HG03060 (cell line): ENCODE results near the gene FCRLB.
"Not testable (repeated sequence)": the region's sequence is repeated elsewhere in the genome, so short reads cannot be mapped to it uniquely, and the experiment has no call there.

ENCODE experiments used
- ATAC-seq: cut with Tn5 transposase; IDR thresholded peaks from one replicate; pipeline ENCODE4 v1.9.1; 2021; ENCODE audit warnings: low read depth, moderate number of reproducible peaks; ENCODE audit not compliant: unreplicated experiment

Gene FCRLB

DNA sequence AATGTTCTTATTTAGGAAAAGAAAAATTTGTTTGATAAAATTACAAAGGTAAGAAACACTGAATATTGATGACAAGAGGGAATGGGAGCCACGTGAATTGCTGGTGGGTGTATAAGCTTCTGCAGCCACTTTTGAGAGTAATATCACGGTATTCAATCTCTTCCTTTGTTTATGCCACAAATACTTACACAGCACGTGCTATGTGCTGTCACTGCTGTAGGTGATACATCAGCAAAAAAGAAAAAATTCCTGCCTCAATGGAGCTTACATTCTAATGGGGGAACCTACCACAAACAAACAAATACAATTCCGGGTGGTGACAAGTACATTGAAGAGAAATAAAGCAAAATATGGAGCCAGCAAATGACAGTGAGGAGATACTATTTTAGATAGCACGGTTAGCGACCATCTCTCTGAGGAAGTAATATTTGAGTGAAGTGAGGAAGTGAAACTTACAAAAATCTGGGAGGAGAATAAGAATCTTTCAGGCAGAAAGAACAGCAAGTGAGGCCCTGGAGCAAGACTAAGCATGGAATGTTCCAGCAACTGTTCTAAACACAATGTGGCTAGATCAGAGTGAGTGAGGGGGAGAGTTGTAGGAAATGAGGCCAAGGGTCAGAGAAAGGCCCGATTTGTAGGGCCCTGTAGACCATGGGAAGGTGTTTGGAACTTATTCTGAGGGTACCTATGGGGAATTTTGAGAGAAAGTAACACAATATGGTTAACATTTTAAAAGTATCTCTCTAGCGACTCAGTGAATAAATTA is 2.6 kb upstream of the FCRLB start:
- ATAC-seq: peak; percentile 38

DNA sequence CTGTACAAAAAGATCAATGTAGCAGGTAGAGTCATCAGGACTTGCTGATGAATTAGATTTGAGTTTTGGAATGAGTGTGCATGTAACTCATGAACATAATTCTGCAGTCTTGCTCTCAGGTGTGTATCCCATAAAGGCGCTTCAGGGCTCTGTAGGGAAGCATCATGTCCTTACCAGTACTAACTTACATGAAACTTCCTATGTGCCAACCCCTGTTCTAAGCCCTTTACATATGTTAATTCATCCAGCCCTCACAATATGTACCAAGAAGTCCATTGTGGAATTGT is 2.1 kb upstream of the FCRLB start:
- peak; percentile 22 for ATAC-seq

DNA sequence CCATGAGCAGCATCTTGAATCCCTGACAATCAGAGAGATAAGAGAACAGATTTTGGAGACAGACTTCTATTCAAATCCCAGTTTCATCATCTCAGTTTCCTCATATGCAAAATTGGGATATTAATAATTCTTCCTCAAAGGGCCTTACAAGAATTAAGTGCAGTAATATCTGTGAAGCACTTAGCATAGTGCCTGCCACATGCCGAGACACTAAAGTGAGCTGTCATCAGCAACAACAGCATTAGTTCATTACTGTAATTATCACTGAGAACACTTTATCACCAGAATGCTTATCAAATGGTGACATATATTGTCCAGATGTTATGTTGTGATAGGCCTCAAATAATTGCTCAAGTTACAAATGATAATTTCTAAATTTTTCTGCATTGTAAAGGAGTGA is 922 bp upstream of the FCRLB start:
- no peak for ATAC-seq

DNA sequence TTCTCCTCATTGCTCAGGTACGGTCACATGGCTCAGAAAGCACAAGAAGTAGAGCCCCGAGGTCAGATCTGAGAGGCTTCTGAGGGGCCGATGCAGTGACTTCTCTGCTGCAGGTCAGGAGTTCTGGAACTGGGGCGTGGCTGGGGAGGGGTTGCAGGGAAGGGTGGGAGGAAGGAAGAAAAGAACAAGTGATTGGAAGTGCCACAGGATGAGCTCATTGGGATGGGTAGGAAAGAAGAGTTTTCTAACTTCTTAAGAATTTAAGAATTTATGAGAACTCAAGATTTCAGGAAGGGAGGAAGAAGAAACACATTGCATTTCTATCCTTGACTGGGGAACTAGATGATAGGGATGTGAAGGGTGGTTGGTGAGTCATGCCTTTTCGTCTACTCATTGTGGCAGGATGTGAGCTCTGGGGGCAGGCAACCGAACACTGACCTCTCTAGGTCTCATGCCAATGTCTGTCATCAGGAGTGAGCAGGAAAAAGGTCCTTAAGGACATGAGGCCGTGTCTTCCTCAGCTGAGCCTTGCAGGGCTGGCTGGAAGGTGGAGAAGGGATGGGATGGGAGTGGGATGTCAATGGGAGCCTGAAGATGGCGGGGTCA is 497 bp downstream of the FCRLB start:
- no peak for ATAC-seq

DNA sequence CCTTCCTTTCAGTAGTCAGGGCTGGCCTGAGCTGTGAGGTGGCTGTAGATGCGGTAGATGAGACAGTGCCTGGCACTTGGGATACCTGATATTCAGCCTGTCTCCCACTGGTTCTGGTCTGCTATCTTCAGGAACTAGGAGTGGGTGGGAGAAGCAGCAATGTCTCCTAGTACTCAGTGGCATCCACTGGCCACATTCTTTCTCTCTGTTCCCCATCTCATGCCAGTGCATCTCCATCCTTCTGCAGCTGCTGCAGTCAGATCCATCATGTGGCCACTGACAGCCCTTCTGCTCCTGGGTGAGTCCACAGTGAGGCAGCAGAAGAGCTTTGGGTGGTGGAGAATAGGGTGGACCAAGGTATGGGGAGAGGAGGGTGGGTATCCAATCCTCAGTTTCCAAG is 1.1 kb downstream of the FCRLB start:
- ATAC-seq: no peak

DNA sequence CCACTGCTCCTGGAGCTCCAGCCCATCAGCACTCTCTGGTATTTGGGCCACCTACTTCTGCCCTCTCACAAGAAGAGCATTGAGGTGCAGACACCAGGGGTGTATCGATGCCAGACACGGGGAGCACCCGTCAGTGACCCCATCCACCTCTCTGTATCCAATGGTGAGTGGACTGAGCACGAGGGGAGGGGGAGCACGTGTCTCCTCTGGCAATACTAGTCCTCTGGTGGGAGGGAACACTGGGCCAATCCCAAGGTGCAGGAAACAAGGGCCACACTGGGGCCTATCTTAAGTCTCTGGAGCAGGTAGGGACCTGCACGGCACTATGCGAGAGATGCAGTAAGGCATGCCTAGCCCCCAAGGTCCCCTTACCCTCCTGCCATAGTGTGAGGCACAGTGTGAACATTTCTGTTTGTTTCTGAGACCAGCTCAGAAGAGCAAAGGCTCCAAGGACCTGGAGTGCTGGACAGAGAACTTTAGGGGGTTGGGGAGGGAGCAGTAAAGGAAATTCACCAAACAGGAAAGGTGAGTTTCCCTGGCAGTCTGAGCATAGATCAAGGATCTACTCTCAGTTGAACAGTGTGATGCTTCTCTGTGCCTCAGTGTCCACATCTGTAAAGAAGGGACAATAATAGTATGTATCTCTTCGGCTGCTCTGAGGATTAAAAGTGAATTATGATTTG is 2.3 kb downstream of the FCRLB start:
- no peak for ATAC-seq

DNA sequence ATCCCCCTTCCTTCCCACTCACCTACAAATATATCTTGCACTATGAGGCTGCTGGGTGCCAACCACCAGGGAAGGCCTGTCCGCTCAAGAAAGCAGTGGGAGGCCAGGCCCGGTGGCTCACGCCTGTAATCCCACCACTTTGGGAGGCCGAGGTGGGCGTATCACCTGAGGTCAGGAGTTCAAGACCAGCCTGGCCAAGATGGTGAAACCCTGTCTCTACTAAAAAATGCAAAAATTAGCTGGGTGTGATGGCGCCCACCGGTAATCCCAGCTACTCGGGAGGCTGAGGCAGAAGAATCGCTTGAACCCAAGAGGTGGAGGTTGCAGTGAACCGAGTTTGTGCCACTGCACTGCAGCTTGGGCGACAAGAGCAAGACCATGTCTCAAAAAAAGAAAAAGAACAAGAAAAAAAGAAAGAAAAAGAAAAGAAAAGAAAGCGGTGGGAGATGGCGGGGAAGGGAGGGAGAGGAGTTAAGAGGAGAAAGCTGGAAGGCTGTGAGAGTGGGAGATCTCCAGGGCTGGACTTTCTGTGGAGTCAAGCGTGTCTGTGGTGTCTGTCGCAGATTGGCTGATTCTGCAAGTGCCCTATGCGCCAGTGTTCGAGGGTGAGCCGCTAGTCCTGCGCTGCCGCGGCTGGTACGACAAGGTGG is 4.0 kb downstream of the FCRLB start:
- ATAC-seq: not testable (repeated sequence)

DNA sequence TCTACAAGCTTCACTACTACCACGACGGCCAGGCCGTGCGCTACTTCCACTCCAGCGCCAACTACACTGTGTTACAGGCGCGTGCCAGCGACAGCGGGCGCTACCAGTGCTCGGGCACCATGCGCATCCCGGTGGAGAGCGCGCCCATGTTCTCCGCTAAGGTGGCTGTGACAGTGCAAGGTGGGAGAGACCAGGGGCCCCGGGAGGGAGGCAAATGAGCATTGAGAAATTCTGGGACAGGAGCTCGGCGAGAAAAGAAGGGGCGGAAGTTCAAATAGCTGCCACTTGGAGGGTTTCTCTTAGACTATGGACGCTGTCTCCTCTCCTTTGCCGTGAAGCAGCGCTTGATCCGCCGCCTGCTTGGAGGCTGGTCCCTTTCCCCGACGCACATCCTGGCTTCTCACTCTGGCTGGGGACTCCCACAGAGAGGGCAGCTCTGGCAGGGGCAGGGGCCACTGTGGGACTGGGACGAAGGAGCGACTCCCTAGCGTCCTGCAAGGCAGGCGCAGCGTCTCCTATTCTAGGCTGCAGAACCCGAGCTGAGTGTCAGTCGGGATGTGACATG is 4.6 kb downstream of the FCRLB start:
- no peak for ATAC-seq

DNA sequence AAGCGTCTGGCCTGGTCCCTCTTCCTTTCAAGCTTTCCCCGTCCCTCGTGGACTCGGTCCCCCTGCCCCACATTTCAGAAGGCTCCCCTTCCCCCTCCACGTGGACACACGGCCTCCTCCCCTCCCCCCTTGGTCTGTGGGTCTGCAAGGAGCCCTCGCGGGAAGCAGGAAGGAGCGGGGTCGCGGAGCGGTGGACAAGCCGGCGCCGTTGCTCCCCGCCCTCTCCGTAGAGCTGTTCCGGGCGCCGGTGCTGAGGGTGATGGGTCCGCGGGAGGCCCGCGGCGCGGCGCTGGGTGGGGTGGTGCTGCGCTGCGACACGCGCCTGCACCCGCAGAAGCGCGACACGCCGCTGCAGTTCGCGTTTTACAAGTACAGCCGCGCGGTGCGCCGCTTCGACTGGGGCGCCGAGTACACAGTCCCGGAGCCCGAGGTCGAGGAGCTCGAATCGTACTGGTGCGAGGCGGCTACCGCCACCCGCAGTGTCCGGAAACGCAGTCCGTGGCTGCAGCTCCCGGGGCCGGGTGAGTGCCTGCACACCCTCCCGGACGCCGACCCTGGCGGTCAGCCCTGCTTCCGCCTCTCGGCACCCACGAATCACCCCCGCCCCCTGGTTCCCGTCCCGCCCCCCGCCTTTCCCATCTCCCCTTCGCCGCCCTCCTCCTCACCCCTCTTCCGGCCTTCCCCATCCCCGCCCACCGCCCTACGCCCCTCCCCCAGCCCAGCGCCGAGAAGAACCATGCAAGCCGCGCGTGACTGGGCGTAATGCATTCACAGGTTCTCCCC is 5.3 kb downstream of the FCRLB start:
- ATAC-seq: peak; percentile 34

DNA sequence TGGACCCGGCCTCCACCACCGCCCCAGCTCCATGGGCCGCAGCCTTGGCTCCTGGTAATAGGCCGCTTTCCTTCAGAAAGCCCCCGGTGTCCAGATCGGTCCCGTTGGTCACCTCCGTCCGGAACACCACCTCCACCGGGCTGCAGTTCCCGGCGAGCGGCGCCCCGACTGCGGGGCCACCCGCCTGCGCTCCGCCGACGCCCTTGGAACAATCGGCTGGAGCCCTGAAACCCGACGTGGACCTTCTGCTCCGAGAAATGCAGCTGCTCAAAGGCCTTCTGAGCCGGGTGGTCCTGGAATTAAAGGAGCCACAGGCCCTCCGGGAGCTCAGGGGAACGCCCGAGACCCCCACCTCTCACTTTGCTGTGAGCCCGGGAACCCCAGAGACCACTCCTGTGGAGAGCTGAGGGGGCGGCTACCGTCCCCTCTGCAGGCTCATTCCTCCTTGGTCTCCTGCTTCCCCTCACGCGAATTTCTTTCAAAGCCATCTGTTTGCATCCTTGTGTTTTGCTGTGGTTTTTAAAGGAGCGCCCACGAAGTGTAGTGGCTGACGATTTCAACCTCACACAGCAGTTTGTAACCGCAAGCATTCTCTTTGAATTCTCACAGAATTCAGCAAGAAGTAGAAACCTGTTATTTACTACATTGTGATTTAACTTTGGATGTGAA is 6.0 kb downstream of the FCRLB start:
- ATAC-seq: peak; percentile 11

DNA sequence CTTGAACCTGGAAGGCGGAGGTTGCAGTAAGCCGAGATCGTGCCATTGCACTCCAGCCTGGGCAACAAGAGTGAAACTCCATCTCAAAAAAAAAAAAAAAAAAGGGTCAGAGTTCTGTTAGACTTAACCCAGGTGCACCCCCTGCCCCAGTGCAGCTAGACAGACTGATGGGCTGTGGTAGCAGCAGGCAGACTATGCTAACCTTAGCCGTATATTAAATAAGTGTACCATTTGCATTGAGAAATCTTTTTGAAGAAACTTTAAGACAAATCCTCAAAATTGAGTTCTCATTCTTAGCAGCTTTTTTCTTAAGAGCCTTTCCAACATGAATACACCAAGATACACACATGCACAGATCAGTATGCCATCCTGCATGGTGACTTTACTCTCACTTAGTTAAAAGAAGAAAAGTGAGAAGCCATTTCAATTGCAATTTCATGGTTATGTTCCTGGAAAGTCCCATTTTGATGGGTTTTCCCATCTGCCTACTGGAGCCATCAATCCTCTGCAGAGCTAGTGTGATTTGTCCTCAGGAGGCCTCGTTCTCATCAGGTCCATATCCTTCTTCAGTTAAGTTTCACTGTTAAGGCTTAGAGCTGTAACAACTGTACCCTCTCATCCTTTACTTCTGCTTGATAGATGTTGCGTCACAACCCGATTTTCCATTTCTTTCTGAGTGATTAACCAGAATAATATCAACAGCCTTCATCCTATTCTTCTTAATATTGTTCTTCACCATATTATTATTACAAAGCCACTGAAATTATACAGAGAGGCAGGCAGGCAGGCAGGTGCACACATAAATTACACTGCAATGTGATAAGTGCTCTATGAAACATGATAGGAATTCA is 7.3 kb downstream of the FCRLB start:
- no peak for ATAC-seq

DNA sequence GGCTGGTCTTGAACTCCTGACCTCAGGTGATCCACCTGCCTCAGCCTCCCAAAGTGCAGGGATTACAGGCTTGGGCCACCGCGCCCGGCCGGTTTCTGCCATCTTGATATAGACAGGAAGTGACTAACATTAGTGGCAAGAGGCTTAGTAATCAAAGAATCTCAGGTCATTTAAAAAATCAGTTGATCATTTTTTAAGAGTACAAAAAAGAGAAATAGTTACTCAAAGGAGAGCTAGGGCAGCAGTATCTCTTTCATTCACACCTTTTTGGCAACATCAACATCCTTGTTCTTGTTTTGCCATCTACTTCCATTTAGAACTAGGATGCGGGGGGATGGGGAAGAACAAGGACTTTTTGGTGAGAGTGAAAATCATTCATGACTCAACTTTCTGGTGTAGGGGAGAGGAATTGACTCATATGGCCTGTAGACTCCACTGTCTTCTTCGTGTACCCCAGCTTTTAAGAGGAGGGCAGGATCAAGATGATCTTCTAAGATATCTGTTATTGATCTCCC is 8.8 kb downstream of the FCRLB start:
- no peak for ATAC-seq

DNA sequence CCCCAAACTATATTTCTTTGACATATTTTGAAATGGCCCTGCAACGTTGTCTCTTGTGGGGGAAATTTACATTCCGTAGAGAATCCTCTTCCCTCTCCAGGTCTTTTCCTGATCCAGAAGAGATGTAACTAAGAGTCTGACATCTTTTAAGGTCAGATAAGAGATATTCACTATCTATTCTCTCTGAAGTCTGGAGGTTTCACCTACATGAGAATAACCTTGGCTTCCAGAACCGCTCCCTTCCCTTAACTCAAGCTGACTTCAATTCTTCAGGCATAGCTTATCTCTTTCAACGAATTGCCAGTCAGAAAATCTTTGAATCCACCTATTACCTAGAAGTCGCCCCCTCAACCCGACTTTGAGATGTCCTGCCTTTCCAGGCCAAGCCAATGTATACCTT is 9.9 kb downstream of the FCRLB start:
- no peak for ATAC-seq

DNA sequence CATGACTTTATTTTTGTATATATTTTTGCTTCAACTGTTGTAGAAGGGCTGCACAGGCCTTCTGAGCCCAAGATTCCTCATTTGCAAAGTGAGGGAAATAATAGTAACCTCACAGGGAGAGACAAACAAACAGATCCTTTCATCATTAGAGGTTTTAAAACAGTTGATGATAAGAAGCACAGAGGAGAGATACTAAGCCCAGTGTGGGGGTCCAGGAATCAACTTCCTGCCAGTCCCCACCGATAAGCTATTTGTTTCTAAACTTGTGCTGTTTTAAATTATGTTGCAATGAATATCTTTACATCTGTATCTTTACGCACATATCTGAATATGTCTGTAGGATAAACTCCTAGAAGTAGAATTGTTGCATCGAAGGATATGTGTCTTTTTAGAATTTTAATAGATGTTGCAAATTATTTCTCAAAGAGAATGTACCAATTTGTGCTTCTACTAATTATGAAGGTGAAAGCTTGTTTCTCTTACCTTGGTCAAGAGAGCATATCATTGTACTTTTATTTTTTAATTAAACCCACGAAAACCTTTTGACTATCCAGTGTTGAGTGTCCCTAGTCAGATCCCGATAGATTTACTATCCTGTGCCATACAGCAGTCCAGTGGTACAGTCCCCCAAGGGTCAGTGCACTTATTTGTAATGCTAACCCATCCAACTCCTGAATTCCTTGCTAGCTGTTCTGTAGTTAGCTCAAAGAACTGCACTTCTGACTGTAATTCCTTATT is 10.8 kb downstream of the FCRLB start:
- ATAC-seq: no peak

DNA sequence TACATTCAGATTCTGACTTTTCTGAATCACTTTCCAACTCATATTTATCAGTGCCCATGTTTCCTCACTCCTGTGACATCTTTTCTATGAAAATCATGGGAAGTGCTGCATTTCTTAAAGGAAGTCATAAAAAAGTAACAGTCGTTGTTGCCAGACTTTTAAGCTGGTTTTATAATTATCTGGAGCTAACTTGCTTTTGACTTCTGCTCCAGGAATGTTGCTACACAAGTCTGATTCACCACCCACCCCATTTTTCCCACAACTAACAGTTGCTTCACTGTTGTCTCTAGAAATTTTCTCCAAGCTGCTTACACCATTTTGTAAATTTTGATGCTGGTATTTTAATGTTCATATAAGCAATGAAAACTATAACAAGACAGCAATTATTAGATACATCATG is 12.2 kb downstream of the FCRLB start:
- ATAC-seq: no peak

DNA sequence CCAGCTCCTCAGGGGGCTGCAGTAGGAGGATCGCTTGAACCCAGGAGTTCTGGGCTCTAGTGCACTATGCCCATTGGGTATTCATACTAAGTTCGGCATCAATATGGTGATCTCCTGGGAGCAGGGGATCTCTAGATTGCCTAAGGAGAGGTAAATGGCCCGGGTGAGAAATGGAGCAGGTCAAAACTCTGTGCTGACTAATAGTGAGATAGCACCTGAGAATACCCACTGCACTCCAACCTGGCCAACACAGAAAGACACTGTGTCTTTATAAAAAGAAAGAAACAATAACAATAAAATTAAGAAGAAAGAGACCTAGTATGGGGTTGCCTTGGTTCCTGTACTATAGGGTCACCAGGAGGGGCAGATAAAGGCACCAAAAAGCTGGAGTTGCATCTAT is 14.5 kb downstream of the FCRLB start:
- no peak for ATAC-seq

DNA sequence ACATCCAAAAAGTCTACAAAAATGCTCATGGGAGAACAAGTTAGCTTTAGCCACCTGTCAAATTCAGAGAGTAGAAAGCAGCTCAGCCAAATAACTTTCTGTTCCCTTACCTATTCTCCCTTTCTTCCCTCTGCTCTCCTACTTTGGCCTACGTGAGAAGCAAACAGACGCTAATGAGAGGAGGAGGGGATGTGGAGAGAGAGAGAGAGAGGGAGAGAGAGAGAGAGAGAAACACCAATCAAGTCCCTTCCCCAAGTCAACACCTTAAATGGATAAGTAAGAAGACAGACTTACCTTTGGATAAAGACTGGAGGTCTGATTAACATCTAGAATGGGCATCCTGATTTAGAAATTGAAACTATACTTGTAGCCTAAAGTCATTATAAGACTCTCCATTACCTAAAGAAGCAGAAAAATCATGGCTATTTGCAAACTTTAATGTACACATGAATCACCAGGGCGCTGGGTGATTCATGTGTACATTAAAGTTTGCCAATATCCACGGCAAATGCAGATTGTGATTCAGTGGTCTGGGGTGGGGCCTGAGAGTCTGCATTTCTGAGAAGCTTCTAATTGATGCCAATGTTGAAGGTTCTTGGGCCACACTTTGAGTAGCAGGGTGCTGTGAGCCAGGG is 15.1 kb downstream of the FCRLB start:
- no peak for ATAC-seq

DNA sequence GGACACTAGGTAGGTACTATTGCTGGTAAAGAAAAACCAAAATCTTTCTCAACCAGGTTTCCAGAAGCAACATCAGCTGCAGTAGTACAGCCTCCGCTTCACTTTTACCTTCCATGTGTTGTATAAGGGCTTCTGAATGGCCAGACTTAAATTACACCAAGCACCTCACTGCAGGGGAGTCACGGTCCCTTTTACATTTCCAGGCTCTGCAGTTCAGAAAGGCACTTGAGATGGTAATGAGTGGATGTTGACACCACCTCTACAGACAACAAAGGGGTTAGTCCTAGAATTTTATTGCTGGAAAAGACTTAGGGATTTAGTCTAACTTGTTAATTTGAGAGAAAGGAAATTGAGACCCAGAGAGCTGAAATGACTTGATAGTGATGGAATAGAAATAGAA is 16.3 kb downstream of the FCRLB start:
- no peak for ATAC-seq
